Measurements from ENCODE around the gene PLA2G2C. TPM values are rescaled to one million over a fixed set of nuclear protein-coding genes. Genes with fewer than 3 reads are reported as not detected.

The PLA2G2C gene
- total and polyA plus RNA-seq, 7 donors: 0.09 to 5.5 (median 1.4) TPM; not detected in 2

DNA sequence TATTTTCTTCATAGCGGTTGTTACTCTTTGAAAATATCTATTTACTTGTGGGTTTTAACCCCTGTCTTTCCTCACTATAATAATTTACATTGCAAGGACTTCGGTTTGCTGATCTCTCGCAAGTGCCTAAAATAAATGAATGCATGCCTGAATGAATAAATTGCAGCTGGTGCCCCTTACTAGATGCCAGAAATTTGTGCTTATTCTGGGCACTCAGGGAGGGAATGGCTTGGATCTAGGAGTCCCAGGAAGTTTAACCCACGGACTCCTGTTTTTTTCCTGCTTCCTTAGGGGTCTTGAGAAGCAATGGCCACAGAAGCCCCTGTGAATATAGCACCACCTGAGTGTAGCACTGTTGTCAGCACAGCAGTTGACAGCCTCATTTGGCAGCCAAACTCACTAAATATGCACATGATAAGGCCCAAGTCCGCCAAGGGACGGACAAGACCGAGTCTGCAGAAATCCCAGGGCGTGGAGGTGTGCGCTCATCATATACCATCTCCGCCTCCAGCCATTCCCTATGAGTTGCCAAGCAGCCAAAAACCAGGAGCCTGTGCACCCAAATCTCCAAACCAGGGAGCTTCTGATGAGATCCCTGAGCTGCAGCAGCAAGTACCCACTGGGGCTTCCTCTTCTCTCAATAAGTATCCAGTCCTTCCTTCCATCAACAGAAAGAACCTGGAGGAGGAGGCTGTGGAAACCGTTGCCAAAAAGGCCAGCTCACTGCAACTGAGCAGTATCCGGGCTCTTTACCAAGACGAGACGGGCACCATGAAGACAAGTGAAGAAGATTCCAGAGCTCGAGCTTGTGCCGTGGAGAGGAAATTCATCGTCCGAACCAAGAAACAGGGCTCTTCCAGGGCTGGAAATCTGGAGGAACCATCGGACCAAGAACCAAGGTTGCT, 4.2 kb upstream of the PLA2G2C start:
- Histone ChIP-seq H3K27ac (peak overlapping the region in 3 of 4 donors; percentile 95 to 99 (median 98)), H3K27me3 (no peaks in the 10 kb centered on the region), H3K4me1 (peaks cover 0 to 91% (median 85%) of the 10 kb centered on the region in 4 donors), H3K4me3 (no peak overlapping the region), H3K36me3 (peaks cover 0 to 12% (median 0%) of the 10 kb centered on the region in 4 donors), H3K9me3 (no peaks in the 10 kb centered on the region)
- intact Hi-C loops (cut with DNase I): no loop called here
- no peak for DNase-seq
- TF ChIP-seq POLR2AphosphoS5 (IDR thresholded peaks at IDR 0.05): no peak
- TF ChIP-seq, protein P1, sequence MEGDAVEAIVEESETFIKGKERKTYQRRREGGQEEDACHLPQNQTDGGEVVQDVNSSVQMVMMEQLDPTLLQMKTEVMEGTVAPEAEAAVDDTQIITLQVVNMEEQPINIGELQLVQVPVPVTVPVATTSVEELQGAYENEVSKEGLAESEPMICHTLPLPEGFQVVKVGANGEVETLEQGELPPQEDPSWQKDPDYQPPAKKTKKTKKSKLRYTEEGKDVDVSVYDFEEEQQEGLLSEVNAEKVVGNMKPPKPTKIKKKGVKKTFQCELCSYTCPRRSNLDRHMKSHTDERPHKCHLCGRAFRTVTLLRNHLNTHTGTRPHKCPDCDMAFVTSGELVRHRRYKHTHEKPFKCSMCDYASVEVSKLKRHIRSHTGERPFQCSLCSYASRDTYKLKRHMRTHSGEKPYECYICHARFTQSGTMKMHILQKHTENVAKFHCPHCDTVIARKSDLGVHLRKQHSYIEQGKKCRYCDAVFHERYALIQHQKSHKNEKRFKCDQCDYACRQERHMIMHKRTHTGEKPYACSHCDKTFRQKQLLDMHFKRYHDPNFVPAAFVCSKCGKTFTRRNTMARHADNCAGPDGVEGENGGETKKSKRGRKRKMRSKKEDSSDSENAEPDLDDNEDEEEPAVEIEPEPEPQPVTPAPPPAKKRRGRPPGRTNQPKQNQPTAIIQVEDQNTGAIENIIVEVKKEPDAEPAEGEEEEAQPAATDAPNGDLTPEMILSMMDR (IDR thresholded peaks at IDR 0.05): no peak
- 92 to 93% methylated on average over 19 of the region's 19 CpGs for WGBS, 2 donors

GRCh38 chr1:20189664-20190063, 3.3 kb upstream of the PLA2G2C start:
- TF ChIP-seq EP300 (IDR thresholded peaks at IDR 0.05) (no peak), POLR2A (IDR thresholded peaks at IDR 0.05) (no peak), POLR2AphosphoS5 (IDR thresholded peaks at IDR 0.05) (no peak)
- TF ChIP-seq, protein P1 (IDR thresholded peaks at IDR 0.05): no peak
- no peak for DNase-seq
- Histone ChIP-seq H3K27me3 (no peaks in the 10 kb centered on the region), H3K27ac (peak overlapping the region in 3 of 4 donors; percentile 95 to 99 (median 98)), H3K4me1 (peaks cover 0 to 93% (median 87%) of the 10 kb centered on the region in 4 donors), H3K4me3 (no peak overlapping the region), H3K36me3 (peaks cover 0 to 12% (median 0%) of the 10 kb centered on the region in 4 donors), H3K9me3 (no peaks in the 10 kb centered on the region)
- intact Hi-C loops (cut with DNase I): loop anchor here (10.0 kb wide), 1 partner anchor 985 kb away; no protein-coding TSS in a partner anchor
- WGBS, 2 donors: 93 to 96% methylated on average over 4 of the region's 4 CpGs

DNA sequence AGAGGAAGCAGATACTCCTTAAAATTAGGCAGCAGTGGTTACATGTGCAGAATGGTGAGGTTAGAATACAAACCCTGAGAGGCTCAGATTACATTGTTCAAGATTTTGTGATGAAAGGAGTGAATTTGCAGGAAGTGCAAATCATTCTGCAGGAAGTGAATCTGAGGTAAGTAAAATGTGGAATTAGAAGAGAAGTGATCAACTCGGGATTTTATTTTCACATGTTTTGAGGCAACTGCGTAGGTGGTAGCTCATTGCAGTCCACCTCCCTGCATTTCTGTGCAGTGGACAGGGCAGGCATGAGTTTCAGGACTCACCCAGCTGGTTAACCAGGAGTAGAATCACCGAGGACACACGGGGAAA, 2.1 kb upstream of the PLA2G2C start:
- H3K4me3 ChIP-seq: no peak overlapping the region
- intact Hi-C loops (cut with DNase I): loop anchor here (10.0 kb wide), 1 partner anchor 984 kb away; no protein-coding TSS in a partner anchor

DNA sequence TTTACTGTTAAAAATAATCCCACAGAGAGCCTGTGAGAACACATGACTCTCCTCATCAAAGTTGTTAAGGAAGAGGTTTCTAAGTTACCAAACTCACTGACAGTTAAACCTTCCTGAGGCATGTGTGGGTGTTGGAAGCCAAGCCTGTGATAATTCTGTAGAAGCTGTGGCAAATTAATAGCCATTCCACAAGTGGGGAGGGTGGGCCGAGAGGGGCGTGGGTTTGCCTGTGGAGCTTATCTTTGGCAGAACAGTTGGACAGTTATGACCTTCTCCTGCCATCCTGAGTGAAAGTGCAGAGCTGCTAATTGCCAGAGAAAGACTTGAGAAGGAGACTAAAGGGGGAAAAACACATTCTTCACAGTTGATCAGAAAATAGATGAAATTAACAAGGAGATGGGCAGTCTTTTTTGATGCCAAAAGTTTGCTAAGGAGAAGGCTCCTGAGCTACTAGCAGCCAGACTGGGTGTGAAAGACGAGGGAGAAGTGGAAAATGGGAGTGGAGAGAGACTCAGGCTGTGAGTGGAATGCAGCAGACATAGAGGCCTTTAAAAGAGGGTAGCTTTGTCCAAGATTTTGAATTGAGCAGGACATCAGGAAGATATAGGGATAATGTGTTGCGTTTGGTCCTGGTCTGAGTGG, 1.6 kb upstream of the PLA2G2C start:
- peak overlapping the region; percentile 85 to 99 (median 96) for H3K27ac ChIP-seq
- 42 to 57% methylated on average over 4 of the region's 4 CpGs for WGBS, 2 donors
- H3K4me1 ChIP-seq: peaks cover 0 to 94% (median 85%) of the 10 kb centered on the region in 4 donors
- TF ChIP-seq, protein P1 (IDR thresholded peaks at IDR 0.05): no peak
- TF ChIP-seq EP300 (IDR thresholded peaks at IDR 0.05) (no peak), POLR2AphosphoS5 (IDR thresholded peaks at IDR 0.05) (peak in 1 of 4 donors; percentile 9)
- H3K9me3 ChIP-seq: no peaks in the 10 kb centered on the region
- DNase-seq: no peak
- H3K36me3 ChIP-seq: peaks cover 0 to 12% (median 0%) of the 10 kb centered on the region in 4 donors
- H3K4me3 ChIP-seq: peak overlapping the region in 1 of 4 donors; percentile 3
- intact Hi-C loops (cut with DNase I): loop anchor here (10.0 kb wide), 1 partner anchor 983 kb away; no protein-coding TSS in a partner anchor
- no peaks in the 10 kb centered on the region for H3K27me3 ChIP-seq

More for the DNA sequence above, 2.1 kb upstream of the PLA2G2C start:
- WGBS, 2 donors: 73 to 75% methylated on average over 4 of the region's 4 CpGs
- TF ChIP-seq POLR2A (IDR thresholded peaks at IDR 0.05): no peak
- TF ChIP-seq, protein P1 (IDR thresholded peaks at IDR 0.05): no peak
- TF ChIP-seq POLR2AphosphoS5 (IDR thresholded peaks at IDR 0.05): no peak
- TF ChIP-seq EP300 (IDR thresholded peaks at IDR 0.05): no peak
- peak overlapping the region; percentile 85 to 99 (median 96) for H3K27ac ChIP-seq
- H3K27me3 ChIP-seq: no peaks in the 10 kb centered on the region
- H3K36me3 ChIP-seq: peaks cover 0 to 12% (median 0%) of the 10 kb centered on the region in 4 donors
- peaks cover 0 to 92% (median 84%) of the 10 kb centered on the region in 4 donors for H3K4me1 ChIP-seq
- DNase-seq: no peak
- no peaks in the 10 kb centered on the region for H3K9me3 ChIP-seq
